GM19043 (cell line): ENCODE measurements around the gene TAS1R1.

Experiments
- ATAC-seq: cut with Tn5 transposase; IDR thresholded peaks from one replicate; pipeline ENCODE4 v1.9.1; 2021; ENCODE audit warnings: low read depth; ENCODE audit not compliant: unreplicated experiment

TAS1R1 gene

DNA sequence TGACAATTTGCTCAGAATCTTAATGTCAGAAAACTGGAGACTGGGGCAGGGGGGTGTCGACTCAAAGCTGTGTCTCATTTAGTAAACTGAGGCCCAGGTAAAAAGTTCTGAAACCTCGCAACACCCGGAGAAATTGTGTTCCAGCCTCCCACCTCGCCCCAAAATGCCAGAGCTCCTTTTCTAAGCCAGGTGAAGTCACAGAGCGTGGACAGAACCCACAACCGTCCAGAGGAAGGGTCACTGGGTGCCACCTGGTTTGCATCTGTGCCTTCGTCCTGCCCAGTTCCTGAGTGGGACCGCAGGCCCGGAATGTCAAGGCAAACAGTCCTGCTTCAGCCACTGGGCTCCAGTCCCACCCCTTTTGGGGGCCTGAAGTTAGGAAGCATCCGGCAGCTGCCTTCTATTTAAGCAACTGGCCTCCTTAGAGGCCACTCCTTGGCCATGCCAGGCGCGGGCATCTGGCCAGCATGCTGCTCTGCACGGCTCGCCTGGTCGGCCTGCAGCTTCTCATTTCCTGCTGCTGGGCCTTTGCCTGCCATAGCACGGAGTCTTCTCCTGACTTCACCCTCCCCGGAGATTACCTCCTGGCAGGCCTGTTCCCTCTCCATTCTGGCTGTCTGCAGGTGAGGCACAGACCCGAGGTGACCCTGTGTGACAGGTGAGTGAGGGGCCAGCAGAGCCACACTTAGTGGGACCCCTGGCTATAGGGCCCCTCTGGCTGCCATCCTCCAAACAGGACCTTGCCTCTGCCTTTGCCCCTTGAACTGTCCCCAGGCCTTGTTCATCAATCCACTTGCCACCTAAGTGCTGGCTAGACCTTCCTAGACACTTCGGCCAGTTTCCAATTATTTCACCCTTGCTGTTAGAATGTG lies at the start of gene TAS1R1:
TSS of gene TAS1R1 (plus strand) at position 401 of the 872 bp plus-strand sequence. CDS start at position 468, 67 bp downstream.
- ATAC-seq: no peak

- ATAC-seq: no peak
These were observed 49.5 kb upstream of the TAS1R1 start for GRCh38 chr1:6505367-6506209.

GRCh38 chr1:6506210-6507036 lies 48.7 kb upstream of the TAS1R1 start:
- no peak for ATAC-seq

GRCh38 chr1:6507037-6507428 lies 48.1 kb upstream of the TAS1R1 start:
- ATAC-seq: no peak

GRCh38 chr1:6507461-6507911 lies 47.6 kb upstream of the TAS1R1 start:
- ATAC-seq: no peak

DNA sequence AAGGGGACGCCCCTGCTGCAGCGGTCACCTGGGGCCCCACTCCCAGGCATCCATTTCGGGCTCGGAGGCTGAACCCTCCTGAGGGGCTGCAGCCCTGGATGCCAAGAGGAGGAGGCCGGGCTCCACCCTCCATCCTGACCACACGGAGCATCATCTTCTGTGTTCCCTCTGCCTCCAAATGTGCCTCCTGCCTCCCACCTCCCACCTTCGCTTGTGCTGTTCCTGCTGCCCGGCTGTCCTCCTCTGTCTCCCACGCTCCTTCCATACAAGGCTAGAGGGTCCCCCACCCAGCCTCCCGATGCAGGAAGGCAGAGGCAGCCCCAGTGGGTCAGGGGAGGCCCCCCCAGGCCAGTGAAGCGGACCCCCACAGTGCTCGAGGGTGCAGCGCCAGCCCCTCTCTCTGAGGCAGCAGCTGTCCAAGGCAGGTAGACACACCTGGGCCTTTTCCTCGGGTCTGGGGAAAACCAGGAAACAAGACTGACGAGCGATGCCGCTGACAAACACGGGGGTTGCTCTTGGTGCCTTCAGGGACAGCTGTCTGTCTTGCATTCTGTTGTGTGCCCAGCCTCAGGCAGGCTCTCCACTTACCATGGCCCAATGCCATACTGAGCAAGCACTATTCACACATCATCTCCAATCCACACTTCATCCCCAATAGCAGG lies 46.8 kb upstream of the TAS1R1 start:
- ATAC-seq: no peak

DNA sequence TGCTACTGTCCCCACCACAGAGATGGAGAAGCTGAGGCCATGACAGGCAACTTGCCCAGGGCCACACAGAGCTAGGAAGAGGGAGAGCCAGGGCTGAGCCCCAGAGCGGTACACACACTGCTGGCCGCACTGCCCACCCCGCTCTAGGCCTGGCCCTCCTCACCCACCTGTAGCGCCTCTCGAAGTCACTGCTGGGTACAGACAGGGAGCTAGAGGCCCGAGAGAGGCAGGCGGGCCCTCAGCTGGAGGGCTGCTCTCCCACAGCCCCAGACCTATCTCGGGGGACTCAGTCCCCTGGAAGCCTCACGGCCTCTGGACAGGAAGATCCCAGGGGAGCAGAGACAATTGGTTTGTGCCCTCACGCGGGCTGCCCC lies 46.3 kb upstream of the TAS1R1 start:
- ATAC-seq: no peak

DNA sequence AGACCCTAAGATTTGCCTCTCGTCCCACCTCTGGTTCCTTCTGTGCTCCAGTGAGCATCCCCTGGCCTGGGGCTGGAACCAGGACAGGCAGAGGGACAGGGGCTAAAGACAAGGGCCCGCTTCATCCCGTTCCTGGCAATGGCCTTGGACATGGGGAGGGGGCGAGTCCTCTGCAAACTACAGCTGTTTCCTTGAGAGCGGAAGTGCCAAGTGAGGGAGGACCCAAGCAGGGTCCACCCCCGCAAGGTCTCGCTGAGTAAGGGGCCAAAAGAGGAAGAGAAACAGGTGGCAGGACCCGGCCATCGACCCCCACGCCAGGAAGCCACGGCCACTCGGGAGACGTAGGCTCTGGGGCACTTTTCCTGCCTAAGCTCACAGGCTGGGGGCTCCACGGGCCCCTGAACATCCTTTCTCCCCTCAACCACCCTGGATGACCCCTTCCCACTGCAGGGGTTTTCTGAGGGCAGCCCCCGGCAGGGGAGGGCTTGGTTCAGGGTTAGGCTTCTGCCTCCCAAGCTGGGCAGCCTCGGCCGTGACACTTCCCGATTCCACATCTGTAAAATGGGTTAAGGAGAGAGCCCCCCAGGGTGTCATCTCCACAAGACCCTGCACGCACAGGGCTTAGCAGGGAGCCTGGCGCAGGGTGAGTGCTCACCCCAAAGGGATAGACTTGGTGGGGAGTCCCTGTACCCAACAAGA lies 45.7 kb upstream of the TAS1R1 start:
- no peak for ATAC-seq

GRCh38 chr1:6509919-6510291 lies 45.2 kb upstream of the TAS1R1 start:
- ATAC-seq: no peak

GRCh38 chr1:6510493-6510892 lies 44.6 kb upstream of the TAS1R1 start:
- ATAC-seq: no peak

GRCh38 chr1:6511056-6511455 lies 44.1 kb upstream of the TAS1R1 start:
- no peak for ATAC-seq

- ATAC-seq: no peak
These were observed 43.4 kb upstream of the TAS1R1 start for GRCh38 chr1:6511561-6512244.

- ATAC-seq: no peak
These were observed 42.7 kb upstream of the TAS1R1 start for GRCh38 chr1:6512245-6512907.

DNA sequence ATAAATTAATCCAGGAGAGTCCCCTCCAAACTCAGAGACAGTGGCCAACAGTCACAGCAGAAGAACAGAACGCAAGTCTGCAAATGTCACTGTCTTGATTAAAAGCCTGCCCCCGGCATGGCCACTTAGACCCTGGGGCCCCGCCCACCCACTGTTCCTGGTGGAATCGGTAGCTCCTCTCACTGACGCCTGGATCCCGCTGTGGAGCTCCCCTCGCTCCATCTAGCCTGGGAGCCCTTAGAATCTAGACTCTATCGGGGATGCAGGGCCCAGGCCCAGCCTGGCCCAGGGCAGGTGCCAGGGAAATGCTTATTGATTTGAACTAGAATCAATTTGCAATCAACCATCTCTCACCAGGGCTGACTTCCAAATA lies 42.2 kb upstream of the TAS1R1 start:
- no peak for ATAC-seq

DNA sequence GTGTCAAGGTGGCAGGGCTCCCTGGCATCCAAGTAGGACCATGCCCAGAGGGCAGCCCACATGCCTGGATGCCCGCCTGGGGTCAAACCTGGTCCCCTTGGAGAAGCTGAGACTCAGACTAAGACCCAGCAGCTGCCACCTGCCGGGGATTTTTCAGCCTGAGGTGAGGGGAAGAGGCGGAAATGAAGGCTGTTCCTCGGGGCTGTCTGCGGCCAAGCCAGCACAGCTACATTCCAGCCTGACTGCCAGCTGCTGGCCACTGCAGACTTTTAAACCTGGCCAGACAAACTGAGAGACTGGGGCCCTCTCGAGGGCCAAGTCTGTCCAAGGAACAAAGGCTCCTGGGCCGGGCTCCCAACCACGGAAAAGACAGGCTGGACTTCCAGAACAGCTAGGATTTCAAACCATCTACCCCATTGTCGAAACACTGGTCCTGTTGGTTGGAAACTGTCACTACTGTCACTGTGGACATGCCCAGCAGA lies 41.7 kb upstream of the TAS1R1 start:
- ATAC-seq: no peak

DNA sequence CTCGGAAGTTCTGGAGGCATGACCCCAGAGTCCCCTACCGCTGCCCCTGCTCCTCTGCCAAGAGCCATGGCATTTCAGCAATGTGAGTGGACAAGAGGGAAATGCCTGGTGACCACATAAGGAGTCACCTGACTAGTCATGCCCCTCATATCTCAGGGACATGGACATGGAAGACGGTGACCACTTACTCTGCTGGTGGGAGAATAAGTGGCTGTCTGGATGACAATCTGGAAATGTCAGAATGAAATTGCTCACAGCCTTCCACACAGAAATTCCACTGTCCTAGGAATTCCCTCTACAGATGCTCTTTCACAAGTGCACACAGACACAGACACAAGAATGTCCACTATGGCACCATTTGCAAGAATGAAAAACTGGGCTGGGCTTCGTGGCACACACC lies 39.3 kb upstream of the TAS1R1 start:
- no peak for ATAC-seq

DNA sequence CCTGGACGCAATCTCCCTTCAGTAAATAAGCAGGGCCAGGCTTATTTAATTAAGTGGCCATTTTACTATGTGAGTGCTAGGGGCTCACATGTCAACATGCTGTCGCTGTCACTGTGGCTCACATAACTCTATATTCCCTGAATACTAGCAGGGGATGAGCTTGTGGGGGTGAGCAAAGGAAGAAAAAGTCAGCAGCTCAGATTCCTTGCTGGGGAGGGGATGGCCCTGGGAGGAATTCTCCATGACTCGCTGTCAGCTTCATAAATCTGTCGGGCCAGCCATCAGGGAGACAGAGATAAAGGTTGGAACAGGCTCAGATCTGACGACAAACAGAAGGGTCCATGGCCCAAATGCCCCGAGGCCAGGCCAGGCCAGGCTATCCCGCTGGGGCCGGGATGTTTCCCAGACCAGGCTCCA lies 37.7 kb upstream of the TAS1R1 start:
- ATAC-seq: no peak

DNA sequence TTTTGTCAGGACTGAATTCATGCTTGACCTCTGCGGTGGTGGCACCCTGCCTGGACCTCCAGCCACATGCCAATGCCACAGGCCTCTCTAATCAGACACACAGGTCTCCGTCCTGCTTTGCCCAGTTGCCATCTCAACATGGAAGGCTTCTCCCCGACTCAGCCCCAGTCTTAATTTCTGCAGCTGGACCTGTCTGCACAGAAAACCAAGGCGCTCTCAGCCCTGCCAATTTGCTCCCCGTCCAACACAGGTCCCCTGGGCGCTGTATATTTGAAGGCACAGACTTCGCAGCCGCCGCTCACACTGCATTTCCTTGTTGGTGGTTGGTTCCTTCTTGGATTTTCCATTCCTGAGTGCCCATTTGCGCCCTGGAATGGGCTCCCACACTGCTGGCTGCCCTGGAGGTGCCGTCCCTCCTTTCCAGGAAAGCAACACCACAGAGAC lies 35.6 kb upstream of the TAS1R1 start:
- ATAC-seq: no peak
